ENCODE results near the gene LGALS3.

The LGALS3 gene

DNA sequence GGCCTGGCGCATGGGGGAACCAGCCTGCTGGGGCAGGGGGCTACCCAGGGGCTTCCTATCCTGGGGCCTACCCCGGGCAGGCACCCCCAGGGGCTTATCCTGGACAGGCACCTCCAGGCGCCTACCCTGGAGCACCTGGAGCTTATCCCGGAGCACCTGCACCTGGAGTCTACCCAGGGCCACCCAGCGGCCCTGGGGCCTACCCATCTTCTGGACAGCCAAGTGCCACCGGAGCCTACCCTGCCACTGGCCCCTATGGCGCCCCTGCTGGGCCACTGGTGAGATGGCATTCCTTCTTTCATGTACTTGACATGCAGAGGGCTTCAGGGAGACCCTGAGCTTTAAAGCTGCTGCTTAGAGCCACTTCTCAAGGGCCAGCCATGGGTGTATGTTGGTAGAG, 9.0 kb downstream of the LGALS3 start:
- TF ChIP-seq TAF1 (IDR thresholded peaks at IDR 0.05; ENCODE audit: low read depth, low read length), result no peak
- DNase-seq (ENCODE audit: insufficient read length, low spot score), result no peak
- FAIRE-seq, result no peak

DNA sequence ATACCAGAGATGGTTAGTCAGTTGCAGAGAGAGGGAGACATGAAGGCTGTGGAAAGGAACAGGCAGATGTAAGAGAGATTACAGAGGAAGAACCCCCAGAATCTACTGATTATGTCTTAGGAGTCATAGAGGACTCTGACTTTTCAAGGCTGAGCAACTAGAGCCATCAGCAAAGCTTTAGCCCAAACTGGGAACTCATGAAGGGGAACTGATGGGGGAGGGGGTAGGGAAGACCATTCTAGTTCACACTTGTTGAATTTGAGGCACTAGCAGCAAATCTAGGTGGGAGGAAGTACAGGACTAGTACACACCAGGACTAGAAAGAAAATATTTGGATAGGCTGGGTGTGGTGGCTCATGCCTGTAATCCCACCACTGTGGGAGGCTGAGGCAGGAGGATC, 10.1 kb downstream of the LGALS3 start:
- FAIRE-seq (no peak), DNase-seq (ENCODE audit: insufficient read length, low spot score) (no peak)
- no peak for TF ChIP-seq SPI1 (IDR thresholded peaks at IDR 0.05; ENCODE audit: low read depth, low read length)
- TF ChIP-seq POLR2AphosphoS5 (IDR thresholded peaks at IDR 0.05; ENCODE audit: low read depth, low read length), result no peak
- no peak for TF ChIP-seq POLR2A (IDR thresholded peaks at IDR 0.05; ENCODE audit: low read depth, low read length)
- TF ChIP-seq TAF1 (IDR thresholded peaks at IDR 0.05; ENCODE audit: low read depth, low read length), result no peak
- TF ChIP-seq PAX5 (IDR thresholded peaks at IDR 0.05; ENCODE audit: insufficient read depth, low read length, severe bottlenecking), result no peak
- no peak for TF ChIP-seq POU2F2 (IDR thresholded peaks at IDR 0.05; ENCODE audit: low read depth, low read length)

DNA sequence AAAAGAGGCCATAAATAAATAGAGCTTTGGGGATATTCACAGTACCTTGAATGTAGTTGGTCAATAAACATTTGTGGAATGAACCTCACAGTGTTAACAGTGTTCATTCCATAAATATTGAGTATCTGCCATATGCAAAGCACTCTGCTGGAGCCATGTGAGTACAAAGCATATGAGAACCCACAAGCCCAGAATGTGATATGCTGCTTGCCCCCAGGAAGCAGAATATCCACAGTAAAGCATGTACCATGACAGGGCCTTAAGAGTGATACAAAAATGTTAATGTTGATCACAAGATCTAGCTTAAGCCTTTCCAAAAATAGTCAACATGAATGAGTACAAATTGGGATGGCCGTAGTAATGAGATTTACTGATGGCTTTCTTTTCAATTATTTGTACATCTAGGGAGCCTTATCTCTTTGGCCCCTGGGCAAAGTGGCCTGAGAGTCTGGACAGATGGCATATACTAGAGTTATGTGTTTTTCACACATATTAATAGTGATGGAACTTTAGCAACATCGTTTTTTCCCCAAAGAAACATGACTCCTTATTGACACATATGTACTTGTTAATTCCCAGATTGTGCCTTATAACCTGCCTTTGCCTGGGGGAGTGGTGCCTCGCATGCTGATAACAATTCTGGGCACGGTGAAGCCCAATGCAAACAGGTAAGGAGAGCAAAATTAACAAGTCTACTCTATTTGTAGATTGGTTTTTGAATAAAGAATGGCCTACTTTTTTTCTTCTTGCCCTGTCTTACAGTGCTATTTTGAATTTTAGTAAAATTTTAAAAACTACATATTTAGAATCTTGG, 10.9 kb downstream of the LGALS3 start:
- TF ChIP-seq PAX5 (IDR thresholded peaks at IDR 0.05; ENCODE audit: insufficient read depth, low read length, severe bottlenecking) (no peak), POLR2AphosphoS5 (IDR thresholded peaks at IDR 0.05; ENCODE audit: low read depth, low read length) (no peak), SPI1 (IDR thresholded peaks at IDR 0.05; ENCODE audit: low read depth, low read length) (no peak), POU2F2 (IDR thresholded peaks at IDR 0.05; ENCODE audit: low read depth, low read length) (no peak), POLR2A (IDR thresholded peaks at IDR 0.05; ENCODE audit: low read depth, low read length) (no peak), TAF1 (IDR thresholded peaks at IDR 0.05; ENCODE audit: low read depth, low read length) (no peak)
- DNase-seq (ENCODE audit: insufficient read length, low spot score) (no peak), FAIRE-seq (no peak)

DNA sequence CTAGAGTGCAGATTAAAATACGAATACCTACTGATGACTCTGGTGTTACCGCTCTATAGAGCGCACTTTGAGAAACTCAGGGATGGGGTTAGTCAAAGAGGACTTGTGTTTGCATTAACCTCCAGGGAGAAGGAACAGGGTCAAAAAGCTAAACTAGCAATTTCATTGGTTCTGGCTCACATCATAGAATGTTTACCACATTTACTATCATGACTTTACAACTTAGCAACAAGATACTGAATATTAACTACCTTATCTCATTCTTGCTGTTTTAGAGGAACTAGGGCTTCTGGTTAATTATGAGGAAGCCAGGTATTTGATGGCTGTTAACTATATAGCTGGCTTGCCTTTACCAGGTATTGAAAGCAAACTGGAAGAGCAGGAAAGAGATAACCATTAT, 12.8 kb downstream of the LGALS3 start:
- FAIRE-seq, result no peak
- TF ChIP-seq POLR2AphosphoS5 (IDR thresholded peaks at IDR 0.05; ENCODE audit: low read depth, low read length) (no peak), SPI1 (IDR thresholded peaks at IDR 0.05; ENCODE audit: low read depth, low read length) (no peak), POU2F2 (IDR thresholded peaks at IDR 0.05; ENCODE audit: low read depth, low read length) (no peak), PAX5 (IDR thresholded peaks at IDR 0.05; ENCODE audit: insufficient read depth, low read length, severe bottlenecking) (no peak), TAF1 (IDR thresholded peaks at IDR 0.05; ENCODE audit: low read depth, low read length) (no peak), POLR2A (IDR thresholded peaks at IDR 0.05; ENCODE audit: low read depth, low read length) (no peak)

DNA sequence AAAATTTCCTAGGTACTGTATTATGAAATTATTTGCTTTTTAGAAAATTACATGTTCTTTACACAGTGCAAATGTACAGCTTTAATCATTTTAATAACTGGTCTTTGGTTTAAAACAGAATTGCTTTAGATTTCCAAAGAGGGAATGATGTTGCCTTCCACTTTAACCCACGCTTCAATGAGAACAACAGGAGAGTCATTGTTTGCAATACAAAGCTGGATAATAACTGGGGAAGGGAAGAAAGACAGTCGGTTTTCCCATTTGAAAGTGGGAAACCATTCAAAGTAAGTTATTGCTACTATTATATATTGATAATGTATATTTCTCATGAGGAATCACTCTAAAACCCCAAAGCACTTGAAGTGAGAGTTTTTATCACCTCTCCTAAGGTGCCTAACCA, 13.4 kb downstream of the LGALS3 start:
- TF ChIP-seq POLR2AphosphoS5 (IDR thresholded peaks at IDR 0.05; ENCODE audit: low read depth, low read length) (no peak), SPI1 (IDR thresholded peaks at IDR 0.05; ENCODE audit: low read depth, low read length) (no peak), POLR2A (IDR thresholded peaks at IDR 0.05; ENCODE audit: low read depth, low read length) (no peak)
- DNase-seq (ENCODE audit: insufficient read length, low spot score), result no peak
- FAIRE-seq, result no peak

More for the DNA sequence above, 12.8 kb downstream of the LGALS3 start:
- DNase-seq (ENCODE audit: insufficient read length, low spot score), result no peak

DNA sequence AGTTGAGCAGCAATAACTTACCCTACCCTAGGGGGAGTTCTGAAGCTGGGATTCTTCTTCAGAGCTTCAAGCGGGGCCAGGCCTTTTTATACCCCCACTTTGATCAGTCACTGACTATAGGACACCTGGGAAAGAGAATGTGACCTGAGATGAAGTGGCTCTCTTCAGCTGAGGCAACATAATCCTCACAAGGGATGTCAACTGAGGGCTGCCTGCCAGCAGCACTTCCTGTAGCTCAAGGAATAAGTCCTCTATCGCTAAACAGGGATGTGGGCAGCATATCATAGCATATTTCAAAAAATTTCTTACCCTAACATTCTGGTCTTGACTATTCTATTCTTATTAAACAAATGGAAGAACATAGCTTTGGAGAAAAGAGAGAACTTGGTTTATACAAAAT, 17.4 kb downstream of the LGALS3 start:
- FAIRE-seq (no peak), DNase-seq (ENCODE audit: insufficient read length, low spot score) (no peak)
- TF ChIP-seq PAX5 (IDR thresholded peaks at IDR 0.05; ENCODE audit: insufficient read depth, low read length, severe bottlenecking) (no peak), POLR2A (IDR thresholded peaks at IDR 0.05; ENCODE audit: low read depth, low read length) (no peak), POLR2AphosphoS5 (IDR thresholded peaks at IDR 0.05; ENCODE audit: low read depth, low read length) (no peak), TAF1 (IDR thresholded peaks at IDR 0.05; ENCODE audit: low read depth, low read length) (no peak), SPI1 (IDR thresholded peaks at IDR 0.05; ENCODE audit: low read depth, low read length) (no peak), POU2F2 (IDR thresholded peaks at IDR 0.05; ENCODE audit: low read depth, low read length) (no peak)

DNA sequence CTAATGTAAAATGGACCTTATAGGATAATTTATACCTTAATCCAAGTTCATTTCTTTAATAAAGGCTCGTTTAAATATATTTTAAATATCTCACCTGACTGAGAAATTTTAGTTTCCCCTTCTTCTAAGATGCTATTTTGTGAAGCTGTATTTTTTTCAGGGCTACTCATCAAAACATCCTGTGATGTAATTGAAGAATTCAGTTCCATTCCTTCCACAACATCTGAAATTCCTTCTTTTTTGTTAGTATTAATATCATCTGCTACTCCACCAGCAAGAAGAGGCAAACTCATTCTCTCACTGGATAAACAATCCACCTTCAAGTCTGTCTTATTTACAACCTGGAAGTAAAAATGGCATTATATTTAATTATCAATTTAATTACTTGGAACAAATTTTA, 22.5 kb downstream of the LGALS3 start:
- no peak for FAIRE-seq

DNA sequence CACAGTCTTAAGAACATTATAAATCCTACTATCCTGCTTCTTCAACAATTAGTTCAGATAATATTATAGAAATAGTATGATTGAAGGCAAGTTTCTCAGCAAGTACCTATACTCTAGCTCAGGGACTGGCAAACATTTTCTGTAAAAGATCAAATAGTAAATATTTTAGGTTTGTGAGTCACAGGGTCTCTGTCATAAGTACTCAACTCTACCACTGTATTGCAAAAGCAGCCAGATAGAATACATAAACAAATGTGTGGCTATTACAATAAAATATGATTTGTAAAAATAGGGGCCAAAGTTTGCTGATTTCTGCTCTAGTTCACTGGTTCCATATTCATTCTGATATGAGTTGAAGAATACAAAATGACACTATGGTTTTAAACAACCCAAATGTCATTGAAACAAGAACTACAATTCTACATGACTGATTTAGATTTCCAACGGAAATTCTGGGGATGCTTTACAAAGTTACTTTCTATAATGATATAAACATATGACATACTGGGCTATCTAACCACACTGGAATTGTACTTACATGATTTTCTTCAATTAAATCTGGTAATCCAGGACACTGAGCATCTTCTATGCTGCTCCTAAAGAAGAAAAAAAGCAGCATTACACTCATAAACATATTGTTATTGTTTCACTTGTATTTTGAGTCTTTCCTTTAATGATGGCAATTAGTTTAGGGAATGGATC, 23.2 kb downstream of the LGALS3 start:
- DNase-seq (ENCODE audit: insufficient read length, low spot score), result no peak
- TF ChIP-seq POLR2AphosphoS5 (IDR thresholded peaks at IDR 0.05; ENCODE audit: low read depth, low read length) (no peak), SPI1 (IDR thresholded peaks at IDR 0.05; ENCODE audit: low read depth, low read length) (no peak), TAF1 (IDR thresholded peaks at IDR 0.05; ENCODE audit: low read depth, low read length) (no peak), PAX5 (IDR thresholded peaks at IDR 0.05; ENCODE audit: insufficient read depth, low read length, severe bottlenecking) (no peak), POLR2A (IDR thresholded peaks at IDR 0.05; ENCODE audit: low read depth, low read length) (no peak), POU2F2 (IDR thresholded peaks at IDR 0.05; ENCODE audit: low read depth, low read length) (no peak)
- FAIRE-seq, result no peak

More for the DNA sequence above, 22.5 kb downstream of the LGALS3 start:
- TF ChIP-seq POU2F2 (IDR thresholded peaks at IDR 0.05; ENCODE audit: low read depth, low read length), result no peak
- TF ChIP-seq PAX5 (IDR thresholded peaks at IDR 0.05; ENCODE audit: insufficient read depth, low read length, severe bottlenecking), result no peak
- no peak for TF ChIP-seq TAF1 (IDR thresholded peaks at IDR 0.05; ENCODE audit: low read depth, low read length)
- TF ChIP-seq POLR2A (IDR thresholded peaks at IDR 0.05; ENCODE audit: low read depth, low read length), result no peak
- no peak for TF ChIP-seq POLR2AphosphoS5 (IDR thresholded peaks at IDR 0.05; ENCODE audit: low read depth, low read length)
- no peak for TF ChIP-seq SPI1 (IDR thresholded peaks at IDR 0.05; ENCODE audit: low read depth, low read length)
- no peak for DNase-seq (ENCODE audit: insufficient read length, low spot score)

DNA sequence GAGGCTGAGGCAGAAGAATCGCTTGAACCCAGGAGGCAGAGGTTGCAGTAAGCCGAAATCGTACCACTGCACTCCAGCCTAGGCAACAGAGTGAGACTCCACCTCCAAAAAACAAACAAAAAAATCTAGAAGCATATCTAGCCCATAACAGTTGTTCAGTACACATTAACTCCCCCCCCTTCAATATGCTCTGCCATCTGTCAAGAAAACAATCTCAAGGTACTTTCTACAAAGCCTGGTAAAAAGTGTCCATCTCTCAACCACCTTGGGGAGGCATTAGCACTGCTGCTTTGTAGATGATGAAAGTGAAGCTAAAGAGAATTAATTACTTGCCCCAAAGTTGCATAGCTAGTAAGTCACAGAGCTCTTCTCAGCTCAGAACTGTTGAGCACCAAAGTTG, 24.9 kb downstream of the LGALS3 start:
- DNase-seq (ENCODE audit: insufficient read length, low spot score), result no peak
- TF ChIP-seq POU2F2 (IDR thresholded peaks at IDR 0.05; ENCODE audit: low read depth, low read length), result no peak
- FAIRE-seq, result no peak

DNA sequence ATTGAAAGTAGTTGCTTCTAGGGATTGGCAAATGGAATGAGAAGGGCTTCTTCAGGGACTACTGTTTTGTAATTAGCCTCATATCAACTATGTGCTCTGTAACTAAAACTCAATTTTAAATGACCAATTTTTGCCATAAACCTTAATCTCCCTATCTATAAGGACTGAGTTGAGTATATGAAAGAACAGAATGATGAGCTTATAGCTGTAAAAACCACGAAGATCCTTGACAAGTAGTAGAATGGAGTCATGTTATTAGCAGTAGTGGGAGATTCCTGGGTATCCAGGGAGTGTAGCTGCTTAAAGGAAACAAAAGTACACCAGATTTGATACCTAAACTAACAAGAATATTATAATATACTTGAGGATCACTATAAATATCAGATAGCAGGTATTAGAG, 28.0 kb downstream of the LGALS3 start:
- no peak for FAIRE-seq
- TF ChIP-seq POLR2AphosphoS5 (IDR thresholded peaks at IDR 0.05; ENCODE audit: low read depth, low read length), result no peak
- TF ChIP-seq PAX5 (IDR thresholded peaks at IDR 0.05; ENCODE audit: insufficient read depth, low read length, severe bottlenecking), result no peak
- no peak for TF ChIP-seq TAF1 (IDR thresholded peaks at IDR 0.05; ENCODE audit: low read depth, low read length)
- TF ChIP-seq POU2F2 (IDR thresholded peaks at IDR 0.05; ENCODE audit: low read depth, low read length), result no peak
- TF ChIP-seq POLR2A (IDR thresholded peaks at IDR 0.05; ENCODE audit: low read depth, low read length), result no peak
- TF ChIP-seq SPI1 (IDR thresholded peaks at IDR 0.05; ENCODE audit: low read depth, low read length), result no peak
- DNase-seq (ENCODE audit: insufficient read length, low spot score), result no peak

All from GM12891 (cell line).